GM18498 (cell line): ENCODE results near the gene DFFA.
"Not testable (repeated sequence)": the region's sequence is repeated elsewhere in the genome, so short reads cannot be mapped to it uniquely, and the experiment has no call there.

ENCODE experiments used
- ATAC-seq: cut with Tn5 transposase; IDR thresholded peaks from one replicate; pipeline ENCODE4 v1.9.1; 2021; ENCODE audit warnings: mild to moderate bottlenecking, moderate library complexity; ENCODE audit not compliant: unreplicated experiment

The DFFA gene

DNA sequence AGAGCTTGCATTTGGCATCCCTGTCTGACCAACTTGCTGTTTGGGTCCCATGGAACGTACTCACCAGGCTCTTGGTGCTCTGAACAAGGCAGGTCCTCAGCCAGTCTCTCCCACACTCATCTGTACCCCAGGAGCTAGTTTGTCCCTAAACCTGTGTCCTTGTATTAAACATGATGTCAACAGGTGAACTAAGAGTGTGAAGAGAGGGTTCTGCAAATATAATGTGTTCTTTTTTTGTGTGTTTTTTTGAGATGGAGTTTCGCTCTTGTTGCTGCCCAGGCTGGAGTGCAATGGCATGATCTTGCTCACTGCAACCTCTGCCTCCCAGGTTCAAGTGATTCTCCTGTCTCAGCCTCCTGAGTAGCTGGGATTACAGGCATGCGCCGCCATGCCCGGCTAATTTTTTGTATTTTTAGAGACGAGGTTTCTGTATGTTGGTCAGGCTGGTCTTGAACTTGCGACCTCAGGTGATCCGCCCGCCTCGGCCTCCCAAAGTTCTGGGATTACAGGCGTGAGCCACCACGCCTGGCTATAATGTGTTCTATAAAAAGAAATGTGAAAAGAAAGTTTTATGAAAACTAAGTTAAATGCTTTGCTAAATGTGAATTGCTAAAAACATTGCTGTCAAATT, 33.8 kb upstream of the DFFA start:
- not testable (repeated sequence) for ATAC-seq

DNA sequence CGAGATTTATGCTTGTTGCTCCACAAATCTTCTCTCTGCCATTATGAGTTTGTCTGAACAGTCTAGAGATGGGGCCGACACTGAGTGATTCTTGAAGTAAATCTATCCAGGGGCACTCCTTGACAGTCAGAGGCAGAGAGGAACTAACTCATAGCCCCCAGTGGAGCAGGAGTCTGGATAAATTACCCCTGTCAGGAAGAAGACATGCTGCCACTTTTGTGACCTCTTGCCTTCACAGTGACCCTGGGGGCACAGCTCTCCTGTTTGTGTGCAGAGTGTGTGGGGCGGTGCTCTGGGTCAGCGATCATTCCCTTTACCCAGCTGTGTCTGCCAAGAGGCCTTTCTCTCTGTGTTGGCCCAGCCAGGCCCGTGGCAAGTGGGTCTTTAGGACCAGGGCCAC, 31.9 kb upstream of the DFFA start:
- ATAC-seq = no peak

DNA sequence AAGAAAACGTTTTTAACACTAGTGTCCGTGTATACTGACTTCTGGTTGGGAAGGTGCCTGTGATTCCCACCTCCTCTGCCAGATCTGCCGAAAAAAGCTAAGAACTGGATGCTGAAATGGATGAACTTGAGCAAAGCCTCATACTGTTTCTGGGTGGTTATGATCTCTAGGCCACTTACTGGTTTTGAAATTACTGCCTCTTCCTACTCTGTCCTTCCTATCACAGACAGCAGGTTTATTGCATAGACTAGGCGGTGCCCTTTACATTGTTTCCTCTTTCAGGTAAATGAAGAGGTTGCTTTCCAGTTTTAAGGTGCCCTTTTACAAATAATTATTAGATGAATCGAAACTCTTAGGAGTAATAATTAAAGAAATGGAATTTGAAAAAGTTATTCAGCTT, 29.9 kb upstream of the DFFA start:
- ATAC-seq = no peak

DNA sequence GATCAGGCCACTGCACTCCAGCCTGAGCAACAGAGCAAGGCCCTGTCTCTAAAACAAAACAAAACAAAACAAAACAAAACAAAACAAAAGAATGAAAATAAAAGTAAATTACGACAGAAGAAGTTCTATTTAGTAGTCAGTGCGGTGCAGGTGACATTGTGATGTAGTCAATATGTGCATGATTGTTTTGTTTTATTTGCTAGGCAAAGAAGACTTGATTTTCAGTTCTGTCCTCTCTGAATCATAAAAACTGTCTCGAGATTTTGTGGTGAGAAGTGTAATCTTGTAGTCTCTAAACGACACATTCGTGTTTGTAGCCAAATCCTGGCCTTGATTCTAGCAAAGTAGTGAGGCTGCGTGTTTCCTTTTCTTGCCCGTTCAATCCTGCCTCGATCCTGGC, 25.9 kb upstream of the DFFA start:
- no peak for ATAC-seq

DNA sequence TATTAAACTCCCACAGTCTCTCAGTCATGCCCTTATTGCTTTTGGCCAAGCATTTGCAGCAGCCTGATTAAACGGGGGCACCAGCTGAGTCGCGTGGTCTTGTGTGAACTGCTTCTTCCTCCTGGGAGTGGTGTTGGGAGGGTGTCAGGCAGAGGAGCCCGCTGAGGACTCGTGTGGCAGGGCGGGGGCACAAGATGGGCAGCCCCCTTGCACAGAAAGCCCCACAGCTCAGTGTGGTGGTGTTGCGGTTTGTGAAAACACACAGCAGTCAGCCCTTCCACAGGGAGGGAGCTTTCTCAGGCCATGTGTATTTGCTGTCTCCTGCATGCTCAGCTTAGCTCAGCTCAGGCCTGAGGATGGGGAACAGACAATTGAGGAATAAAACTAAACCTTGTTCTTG, 24.8 kb upstream of the DFFA start:
- no peak for ATAC-seq

DNA sequence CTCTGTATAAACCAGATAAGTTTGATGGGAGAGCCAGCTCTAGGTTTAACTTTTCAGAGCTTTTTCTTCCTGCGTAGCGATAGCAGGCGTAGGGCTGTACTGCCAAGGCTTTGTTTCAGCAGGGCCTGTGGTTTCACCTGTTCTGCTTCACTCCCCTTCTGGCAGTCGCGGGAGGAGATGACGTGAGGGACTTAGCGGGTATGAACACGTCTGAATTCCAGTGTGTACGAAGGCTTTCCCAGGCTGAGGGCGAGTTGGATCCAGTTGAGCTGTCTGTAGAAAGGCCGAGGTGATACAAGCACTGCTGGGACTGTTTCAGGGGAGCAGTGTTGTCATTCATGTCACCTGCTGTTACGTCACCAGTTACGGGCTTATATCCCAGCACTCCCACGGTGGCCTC, 23.6 kb upstream of the DFFA start:
- ATAC-seq = no peak

DNA sequence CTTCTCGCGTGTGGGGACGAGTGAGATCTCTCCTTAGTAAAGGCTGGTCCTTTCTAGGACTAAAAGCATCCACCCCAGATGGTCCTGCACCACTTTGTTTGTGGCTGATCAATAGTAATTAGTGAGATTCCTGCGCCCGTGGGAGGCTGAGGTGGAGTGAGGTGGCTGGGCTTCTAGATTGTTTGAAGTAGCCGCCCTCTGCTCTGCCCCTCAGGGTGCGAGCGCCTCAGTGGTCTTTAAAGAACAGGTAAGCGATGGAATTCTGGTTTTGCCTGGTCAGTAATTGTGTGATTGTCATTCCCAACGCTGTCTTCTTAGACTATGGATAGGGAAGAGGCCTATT, 23.1 kb upstream of the DFFA start:
- ATAC-seq = no peak

DNA sequence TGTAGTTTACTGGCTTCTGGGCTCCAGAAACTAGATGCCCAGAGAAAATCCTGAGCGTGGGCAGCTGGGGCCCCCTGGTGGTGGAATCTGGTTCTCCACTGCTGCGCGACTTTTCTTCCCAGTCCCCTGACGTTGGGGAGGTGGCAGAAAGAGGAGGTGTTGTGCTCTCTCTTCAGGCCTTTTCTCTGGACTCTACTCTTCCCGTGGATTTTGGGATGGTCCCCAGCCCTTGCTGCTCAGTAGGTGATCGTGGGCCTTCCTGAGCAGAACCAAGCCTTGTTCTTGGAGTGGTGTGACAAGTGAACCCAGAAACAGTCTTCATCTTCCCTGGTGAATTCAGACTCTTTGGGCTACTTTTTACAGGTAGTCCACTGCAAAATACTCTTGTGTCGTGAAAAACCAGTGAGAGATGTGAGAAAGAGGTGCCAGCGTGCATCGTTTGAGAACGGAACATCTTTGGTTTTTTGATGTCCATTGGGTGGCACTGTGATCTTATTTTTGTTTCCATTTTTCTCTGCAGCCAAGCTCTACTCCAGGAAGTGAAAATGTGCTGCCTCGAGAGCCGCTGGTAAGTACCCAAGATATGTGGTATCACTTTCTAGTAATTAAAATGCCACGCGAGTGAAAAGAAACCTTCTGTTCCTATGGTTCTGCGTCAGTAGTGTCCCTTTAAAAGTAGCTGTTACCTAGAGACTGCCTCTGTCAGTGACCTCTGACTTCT, 22.6 kb upstream of the DFFA start:
- ATAC-seq = peak; percentile 73

DNA sequence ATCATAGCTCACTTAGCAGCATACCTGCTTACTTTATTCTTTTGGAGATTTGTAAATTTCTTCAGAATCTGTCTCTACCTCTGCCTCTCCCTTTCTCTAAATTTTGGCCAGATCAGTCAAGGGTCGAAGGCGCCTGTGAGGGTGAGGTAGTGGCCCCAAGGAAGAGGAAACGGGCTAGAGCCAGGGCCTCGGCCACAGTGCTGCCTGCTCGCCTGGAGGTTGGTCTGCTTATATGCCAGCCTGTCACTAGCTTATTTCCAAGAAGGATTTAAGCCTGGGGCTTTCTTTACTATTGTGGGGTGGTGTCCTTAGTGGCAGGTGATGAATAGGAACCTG, 22.1 kb upstream of the DFFA start:
- peak; percentile 3 for ATAC-seq

DNA sequence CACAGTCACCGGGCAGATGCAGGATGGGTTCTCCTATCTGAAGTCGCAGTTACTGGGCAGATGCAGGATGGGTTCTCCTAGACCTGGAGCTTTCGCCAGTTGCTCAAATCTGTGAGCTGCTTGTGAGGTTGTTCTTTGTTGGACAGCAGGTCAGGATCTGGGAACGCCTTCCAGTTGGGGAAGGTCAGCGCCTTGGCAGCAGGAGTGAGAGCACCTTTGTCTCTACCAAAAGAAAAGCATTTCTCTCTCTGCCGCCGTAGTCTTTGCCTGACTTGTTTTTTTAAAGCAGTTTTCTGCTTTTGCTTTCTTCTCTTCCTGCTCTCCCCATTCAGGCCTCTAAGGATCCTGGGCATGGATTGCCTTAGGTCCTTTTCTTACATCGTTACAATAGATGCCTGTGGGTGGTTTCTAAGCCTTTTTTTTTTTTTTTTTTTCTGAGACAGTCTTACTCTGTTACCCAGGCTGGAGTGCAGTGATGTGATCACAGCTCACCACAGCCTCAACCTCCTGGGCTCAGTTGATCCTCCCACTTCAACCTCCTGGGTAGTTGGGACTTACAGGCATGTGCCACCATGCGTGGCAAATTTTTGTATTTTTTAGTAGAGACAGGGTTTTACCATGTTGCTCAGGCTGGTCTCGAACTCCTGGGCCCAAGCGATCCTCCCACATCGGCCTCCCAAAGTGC, 18.1 kb upstream of the DFFA start:
- no peak for ATAC-seq

DNA sequence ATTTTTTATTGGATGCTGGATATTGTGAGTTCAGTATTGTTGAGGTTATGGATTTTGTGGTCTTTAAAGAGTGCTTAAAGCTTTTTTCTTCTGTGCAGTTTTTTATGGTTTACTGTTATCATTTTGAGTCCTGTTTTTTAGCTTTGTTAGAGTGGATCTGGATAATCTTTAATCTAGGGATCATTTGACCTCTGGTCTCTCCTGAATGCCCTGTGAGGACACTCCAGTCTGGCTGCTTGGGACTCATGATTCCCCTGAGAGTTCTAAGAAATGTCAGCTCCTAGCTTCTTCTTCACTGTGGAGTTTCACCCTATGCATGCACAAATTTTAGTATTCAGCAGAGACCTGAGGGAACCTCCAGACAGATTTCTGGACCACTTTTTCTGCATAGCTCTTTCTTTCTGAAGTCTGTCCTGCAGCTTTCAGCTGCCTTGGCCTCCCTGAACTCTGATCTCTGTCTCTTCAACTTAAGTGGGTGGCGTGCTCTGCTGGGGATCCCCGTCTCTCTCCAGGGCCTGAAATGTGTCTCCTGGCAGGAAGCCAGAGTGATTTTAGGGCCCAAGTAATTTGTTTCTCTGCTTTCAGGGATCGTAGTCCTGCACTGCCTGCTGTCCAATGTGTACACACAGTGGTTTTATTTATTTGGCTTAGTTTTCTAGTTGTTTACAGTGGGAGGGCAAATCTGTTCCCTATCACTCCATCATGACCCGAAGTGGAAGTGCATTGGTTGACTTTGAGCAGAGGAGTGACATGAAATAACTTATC, 17.1 kb upstream of the DFFA start:
- no peak for ATAC-seq

DNA sequence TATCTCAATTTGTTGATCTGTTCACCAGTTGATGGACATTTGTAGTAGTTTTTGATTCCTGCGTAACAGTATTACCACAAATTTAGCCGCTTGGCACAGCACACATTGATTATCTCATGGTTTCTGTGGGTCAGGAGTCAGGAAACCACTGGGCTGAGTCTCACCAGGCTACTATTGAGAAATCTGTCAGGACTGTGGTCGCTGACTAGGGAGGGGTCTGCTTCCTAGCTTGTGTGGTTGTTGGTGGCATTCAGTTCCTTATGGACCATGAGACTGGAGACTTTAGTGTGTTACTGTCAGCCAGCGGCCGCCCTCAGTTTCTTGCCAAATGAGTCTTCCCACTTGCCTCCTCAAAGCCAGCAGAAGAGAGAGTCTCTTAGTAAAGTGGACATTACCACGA, 12.2 kb upstream of the DFFA start:
- ATAC-seq = no peak

DNA sequence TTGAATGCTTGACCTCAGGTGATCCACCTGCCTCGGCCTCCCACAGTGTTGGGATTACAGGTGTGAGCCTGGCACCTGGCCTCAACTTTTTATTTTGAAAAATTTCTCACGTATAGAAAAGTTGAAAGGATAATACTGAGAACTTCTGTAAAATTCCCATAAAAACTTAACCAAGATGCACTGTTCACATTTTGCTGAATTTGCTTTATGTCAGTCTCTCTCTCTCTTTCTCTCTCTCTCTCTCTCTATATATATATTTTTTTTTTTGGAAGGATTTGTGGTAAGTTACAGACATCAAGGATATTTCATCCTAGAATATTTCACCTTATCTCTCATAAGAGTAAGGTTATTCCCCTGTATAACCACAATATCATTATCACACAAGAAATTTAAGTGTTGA, 8.3 kb upstream of the DFFA start:
- no peak for ATAC-seq

DNA sequence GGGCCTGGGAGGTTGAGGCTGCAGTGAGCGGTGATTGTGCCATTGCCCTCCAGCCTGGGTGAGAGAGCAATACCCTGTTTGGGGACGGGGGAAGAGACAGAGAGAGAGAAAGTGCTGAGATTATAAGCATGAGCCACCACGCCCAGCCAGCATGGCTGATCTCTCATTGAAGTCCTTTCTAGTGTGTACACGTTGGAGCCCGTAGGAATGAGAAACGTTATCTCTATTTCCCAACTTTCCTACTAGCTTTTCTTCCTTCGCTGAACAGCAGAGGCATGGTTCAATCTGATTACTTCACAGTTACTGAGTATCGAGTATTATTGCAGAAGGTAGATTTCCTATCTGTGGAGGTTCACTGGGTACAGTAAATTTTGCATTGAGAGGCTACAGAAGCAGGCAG, 7.0 kb upstream of the DFFA start:
- ATAC-seq = no peak

DNA sequence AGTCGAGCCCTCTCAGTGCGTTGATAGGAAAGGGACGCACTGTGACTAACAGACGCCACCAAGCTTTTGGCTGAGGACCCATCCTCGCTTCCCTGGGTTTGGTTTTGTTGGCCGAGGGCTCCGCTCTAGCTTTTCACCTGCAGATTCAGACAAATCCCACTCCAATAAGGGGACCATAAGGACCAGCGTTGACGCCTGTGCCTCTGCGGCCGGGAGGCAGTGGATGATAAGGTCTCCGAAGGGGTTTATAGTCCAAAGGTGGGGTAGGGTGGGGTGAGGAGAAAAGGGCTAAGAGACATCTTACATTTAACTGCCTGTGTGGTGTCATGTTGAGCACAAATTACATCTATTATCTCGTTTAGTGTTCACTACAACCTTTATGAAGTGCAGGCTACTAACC, 3.2 kb upstream of the DFFA start:
- no peak for ATAC-seq

DNA sequence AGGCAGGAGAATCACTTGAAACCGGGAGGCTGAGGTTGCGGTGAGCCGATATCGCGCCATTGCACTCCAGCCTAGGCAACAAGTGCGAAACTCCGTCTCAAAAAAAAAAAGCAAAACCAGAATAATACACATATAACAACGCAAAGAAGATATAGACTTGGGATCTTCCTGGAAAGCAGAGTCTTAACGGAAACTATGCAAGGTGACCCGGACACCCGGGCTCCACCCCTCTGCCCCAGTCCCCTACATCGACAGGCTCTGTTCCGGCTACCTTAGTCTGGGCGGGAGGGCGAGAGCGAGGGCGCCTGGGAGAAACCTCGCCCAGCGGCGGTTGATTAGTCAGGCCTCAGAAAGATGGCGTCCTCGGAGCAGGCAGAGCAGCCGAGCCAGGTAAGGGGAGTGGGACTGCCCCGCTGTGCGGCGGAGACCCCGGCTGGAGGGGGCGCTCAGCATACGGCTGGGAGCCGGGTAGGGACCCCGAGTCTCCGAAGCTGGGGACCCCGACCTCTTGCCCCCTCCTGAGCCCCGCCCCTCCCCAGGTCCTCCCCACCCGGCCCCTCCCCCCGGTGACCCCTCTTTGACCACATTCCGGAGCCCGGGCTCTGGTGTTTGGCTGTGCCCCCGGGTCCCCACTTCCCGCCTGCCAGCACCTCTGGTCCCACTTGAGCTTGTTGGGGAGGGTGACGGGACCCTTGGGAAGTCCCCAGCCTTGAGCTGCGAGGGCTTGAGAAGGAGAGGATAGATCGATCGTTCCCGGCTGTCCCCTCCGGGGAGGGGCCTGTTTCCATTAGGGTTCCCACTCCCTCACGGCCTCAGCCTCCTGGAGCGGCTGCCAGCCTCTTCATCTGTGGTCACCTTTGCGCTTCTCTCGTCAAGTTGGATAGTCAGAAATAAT, 2.5 kb upstream of the DFFA start, which contains the start of gene PEX14:
TSS of gene PEX14 (plus strand) at position 338 of the 895 bp plus-strand sequence. CDS start at position 355, 17 bp downstream.
- ATAC-seq = peak; percentile 72

DNA sequence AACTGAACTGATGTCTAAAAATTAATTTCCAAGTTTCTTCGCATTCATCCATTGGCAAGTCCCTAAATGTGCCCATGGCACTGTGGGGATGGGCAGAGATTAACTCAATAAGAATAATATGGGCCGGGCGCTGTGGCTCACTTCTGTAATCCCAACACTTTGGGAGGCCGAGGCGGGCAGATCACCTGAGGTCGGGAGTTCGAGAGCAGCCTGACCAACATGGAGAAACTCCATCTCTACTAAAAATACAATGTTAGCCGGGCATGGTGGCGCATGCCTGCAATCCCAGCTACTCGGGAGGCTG, 1.9 kb upstream of the DFFA start:
- ATAC-seq = not testable (repeated sequence)

DNA sequence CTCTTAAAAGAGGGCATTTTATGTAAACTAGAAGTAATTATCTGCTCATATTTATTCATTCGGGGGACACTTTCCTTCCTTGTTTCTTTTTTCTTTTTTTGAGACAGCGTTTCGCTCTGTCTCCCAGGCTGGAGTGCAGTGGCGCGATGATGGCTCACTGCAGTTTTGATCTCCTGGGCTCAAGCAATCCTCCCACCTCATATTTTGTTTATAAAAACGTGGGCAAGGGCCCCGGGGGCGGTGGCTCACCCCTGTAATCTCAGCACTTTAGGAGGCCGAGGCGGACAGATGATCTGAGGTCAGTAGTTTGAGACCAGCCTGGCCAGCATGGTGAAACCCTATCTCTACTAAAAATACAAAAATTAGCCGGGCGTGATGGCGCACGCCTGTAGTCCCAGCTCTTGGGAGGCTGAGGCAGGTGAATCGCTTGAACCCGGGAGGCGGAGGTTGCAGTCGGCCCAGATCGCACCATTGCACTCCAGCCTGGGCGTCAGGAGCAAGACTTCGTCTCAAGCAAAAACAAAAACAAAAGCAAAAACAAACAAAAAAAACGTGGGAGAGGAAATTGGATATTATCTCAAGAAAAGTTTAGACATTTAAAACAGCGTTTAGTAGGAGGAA, 926 bp upstream of the DFFA start:
- no peak for ATAC-seq

DNA sequence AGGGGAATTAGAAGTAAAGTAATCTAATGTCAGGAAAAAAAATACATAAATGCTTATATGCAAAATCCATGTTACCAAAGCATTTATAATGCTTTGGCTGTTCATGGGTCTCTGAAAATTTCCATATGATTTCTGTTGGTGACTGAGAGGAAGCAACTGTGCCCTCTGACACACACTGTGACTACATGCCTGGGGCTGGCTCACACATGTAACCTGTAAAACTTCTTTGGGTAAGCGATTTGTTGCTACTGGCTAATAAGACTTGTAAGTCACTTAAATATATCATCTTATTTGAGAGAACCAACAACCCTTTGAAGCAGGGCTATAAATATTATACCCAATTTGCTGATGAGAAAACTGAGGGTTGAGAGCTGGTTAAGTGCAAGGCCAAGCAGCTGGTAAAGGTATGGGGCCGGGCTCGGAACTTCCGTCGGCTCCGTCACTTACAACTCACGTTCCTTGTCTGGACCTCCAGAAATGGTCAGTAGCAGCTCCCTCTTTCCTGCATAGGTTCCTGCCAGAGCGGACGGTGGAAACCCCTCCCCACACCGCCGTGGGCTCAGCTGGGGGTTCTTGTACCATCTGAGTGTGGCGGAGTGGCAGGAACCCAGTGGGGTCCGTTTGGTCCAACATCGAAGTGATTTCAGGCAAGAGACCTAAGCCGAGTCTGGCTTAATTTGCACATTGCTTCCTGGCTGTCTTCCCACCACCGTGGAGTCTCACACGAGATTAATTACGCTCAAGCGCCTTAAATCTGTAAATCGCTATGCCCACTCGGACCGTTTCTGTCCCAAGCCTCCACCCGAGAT, 714 bp downstream of the DFFA start:
- ATAC-seq = no peak

DNA sequence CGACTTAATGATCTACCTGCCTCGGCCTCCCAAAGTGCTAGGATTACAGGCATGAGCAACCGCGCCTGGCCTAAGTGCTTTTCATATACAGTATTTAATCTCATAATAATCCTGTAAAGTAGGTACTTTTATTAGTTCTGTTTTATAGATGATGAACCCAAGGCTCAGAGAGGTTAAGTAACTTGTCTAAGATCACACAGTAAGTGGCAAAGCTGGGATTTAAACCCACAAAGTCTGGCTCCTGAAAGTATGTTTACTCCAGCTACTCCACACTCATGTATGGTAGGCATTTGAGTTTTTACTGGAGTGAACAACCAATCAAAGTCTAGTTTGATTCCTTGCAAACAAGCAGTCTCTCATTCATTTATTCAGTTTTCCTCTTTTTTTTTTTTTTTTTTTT, 2.3 kb downstream of the DFFA start:
- no peak for ATAC-seq
